Rectal smooth muscle tissue (tissue), 1 donor: ENCODE data around the gene TOMM40.
A peak's percentile ranks its signal among the peaks of the same experiment; 100 is the strongest.
"Not testable (repeated sequence)": the region's sequence is repeated elsewhere in the genome, so short reads cannot be mapped to it uniquely, and the experiment has no call there.

ENCODE experiments used
- H3K27ac ChIP-seq: one replicate; pipeline ENCODE4 v1.7.0; 2013; ENCODE audit warnings: low read depth, low read length, inconsistent platforms
- H3K27me3 ChIP-seq: one replicate; pipeline ENCODE4 v1.7.0; 2013; ENCODE audit warnings: low read length; ENCODE audit not compliant: control insufficient read depth, insufficient read depth
- H3K36me3 ChIP-seq: one replicate; pipeline ENCODE4 v1.7.0; 2013; ENCODE audit warnings: low read length; ENCODE audit not compliant: control insufficient read depth, insufficient read depth
- H3K4me1 ChIP-seq: one replicate; pipeline ENCODE4 v1.7.0; 2013; ENCODE audit warnings: low read length; ENCODE audit not compliant: control insufficient read depth, insufficient read depth
- H3K4me3 ChIP-seq: one replicate; pipeline ENCODE4 v1.7.0; 2013; ENCODE audit warnings: low read length
- H3K9ac ChIP-seq: one replicate; pipeline ENCODE4 v1.7.0; 2013; ENCODE audit warnings: low read length

The TOMM40 gene

DNA sequence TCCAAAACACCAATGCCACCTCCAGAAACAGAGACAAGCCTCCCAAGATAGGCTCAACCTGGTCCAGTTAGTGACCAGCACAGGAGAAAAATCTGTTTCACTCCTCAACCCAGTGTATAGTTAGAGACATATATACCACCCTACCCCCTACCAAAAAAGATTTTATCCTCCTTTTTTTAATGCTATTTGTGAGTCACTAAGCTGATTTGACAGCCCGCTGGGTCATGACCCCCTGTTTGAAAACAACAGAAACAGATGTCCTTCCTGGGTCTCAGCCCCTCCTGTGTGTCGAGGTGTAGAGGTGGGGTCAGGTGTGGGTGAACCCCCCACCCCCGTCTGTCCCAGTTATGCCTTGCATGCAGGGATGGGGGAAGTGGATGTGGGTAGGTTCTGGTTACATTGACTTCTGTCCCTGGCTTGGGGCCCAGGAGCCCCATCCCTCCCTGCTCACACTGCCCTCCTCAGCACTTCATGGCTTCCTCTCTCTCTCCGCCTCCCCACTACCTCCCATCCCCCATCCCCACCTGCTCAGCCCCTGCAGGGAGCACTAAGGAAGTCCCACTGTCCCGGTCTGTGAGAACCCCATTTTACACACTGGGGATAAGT, 14.0 kb upstream of the TOMM40 start:
- Histone ChIP-seq H3K27me3 (no peaks in the 10 kb centered on the region), H3K4me1 (no peaks in the 10 kb centered on the region), H3K36me3 (peaks cover 16% of the 10 kb centered on the region), H3K9ac (no peak overlapping the region), H3K4me3 (no peak overlapping the region), H3K27ac (no peak overlapping the region)

DNA sequence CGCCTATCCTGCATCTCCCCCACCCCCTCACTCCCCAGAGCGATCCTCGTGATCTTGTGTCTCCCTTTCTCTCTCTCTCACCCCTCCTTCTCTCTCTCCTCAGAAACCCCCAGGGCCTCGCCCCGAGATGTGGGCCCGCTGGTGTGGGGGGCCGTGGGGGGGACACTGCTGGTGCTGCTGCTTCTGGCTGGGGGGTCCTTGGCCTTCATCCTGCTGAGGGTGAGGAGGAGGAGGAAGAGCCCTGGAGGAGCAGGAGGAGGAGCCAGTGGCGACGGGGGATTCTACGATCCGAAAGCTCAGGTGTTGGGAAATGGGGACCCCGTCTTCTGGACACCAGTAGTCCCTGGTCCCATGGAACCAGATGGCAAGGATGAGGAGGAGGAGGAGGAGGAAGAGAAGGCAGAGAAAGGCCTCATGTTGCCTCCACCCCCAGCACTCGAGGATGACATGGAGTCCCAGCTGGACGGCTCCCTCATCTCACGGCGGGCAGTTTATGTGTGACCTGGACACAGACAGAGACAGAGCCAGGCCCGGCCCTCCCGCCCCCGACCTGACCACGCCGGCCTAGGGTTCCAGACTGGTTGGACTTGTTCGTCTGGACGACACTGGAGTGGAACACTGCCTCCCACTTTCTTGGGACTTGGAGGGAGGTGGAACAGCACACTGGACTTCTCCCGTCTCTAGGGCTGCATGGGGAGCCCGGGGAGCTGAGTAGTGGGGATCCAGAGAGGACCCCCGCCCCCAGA, 12.8 kb upstream of the TOMM40 start:
- no peak overlapping the region for H3K9ac ChIP-seq
- no peaks in the 10 kb centered on the region for H3K27me3 ChIP-seq
- H3K4me3 ChIP-seq: no peak overlapping the region
- no peaks in the 10 kb centered on the region for H3K4me1 ChIP-seq
- H3K27ac ChIP-seq: no peak overlapping the region
- H3K36me3 ChIP-seq: peaks cover 10% of the 10 kb centered on the region

- no peak overlapping the region for H3K4me3 ChIP-seq
- H3K9ac ChIP-seq: no peak overlapping the region
- H3K4me1 ChIP-seq: no peaks in the 10 kb centered on the region
- H3K36me3 ChIP-seq: peaks cover 6% of the 10 kb centered on the region
- no peaks in the 10 kb centered on the region for H3K27me3 ChIP-seq
- H3K27ac ChIP-seq: no peak overlapping the region
These were observed 11.6 kb upstream of the TOMM40 start for GRCh38 chr19:44879309-44880065.

DNA sequence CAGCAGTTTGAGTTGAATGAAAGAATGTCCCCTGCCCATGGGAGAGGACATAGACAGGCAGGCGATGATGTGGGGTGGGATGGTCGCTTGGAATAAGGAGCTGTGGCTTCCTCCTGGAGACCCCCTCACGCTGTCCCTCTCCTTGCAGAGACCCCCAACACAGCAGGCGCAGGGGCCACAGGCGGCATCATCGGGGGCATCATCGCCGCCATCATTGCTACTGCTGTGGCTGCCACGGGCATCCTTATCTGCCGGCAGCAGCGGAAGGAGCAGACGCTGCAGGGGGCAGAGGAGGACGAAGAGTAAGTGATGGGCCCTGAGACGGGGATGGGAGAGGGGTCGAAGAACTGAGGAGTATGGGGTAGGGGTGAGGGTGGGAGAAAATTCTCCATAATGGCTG, 9.0 kb upstream of the TOMM40 start:
- Histone ChIP-seq H3K27ac (no peak overlapping the region), H3K27me3 (no peaks in the 10 kb centered on the region), H3K4me3 (no peak overlapping the region), H3K4me1 (no peaks in the 10 kb centered on the region), H3K9ac (no peak overlapping the region), H3K36me3 (peaks cover 10% of the 10 kb centered on the region)

GRCh38 chr19:44882619-44883397, 8.2 kb upstream of the TOMM40 start:
- peaks cover 10% of the 10 kb centered on the region for H3K36me3 ChIP-seq
- H3K27ac ChIP-seq, H3K4me1 ChIP-seq, H3K27me3 ChIP-seq, H3K9ac ChIP-seq, H3K4me3 ChIP-seq: not testable (repeated sequence)

GRCh38 chr19:44883922-44884321, 7.1 kb upstream of the TOMM40 start:
- H3K4me3 ChIP-seq: no peak overlapping the region
- H3K27me3 ChIP-seq: no peaks in the 10 kb centered on the region
- no peaks in the 10 kb centered on the region for H3K4me1 ChIP-seq
- no peak overlapping the region for H3K27ac ChIP-seq
- peaks cover 7% of the 10 kb centered on the region for H3K36me3 ChIP-seq
- H3K9ac ChIP-seq: no peak overlapping the region

DNA sequence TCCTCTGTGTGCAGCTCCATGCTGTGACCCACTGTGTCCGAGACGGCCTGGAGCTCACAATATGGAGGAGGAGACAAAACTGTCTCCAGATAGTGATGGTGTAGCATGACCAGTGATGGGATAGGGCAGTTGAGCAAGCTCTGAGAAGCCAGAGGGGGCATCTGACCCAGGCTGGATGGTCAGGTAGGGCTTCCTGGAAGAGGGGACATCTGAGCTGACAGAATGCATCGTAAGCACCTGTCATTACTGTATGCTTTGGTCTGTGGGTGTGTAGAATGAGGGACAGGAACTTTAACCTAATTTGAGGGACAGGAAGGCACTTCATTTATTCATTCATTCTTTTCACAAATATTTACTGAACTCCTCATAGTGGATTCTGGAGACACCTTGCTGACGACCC, 6.5 kb upstream of the TOMM40 start:
- Histone ChIP-seq H3K4me1 (peaks cover under 1% of the 10 kb centered on the region), H3K36me3 (peaks cover 7% of the 10 kb centered on the region)

DNA sequence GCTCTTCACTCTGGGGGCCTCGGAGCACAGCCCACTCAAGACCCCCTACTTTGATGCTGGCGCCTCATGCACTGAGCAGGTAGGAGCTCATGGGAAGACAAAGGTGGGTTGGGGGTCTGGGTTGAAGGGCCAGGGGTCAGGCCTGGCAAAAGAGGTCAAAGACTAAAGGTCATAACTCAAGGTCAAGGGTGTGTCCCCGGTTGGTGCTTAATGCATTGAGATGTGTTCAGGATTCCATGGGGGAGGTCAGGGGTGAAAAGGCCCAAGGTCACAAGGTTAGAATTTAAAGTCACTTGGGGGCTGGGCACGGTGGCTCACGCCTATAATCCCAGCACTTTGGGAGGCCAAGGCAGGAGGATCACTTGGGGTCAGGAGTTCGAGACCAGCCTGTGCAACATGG, 4.9 kb upstream of the TOMM40 start:
- no peak overlapping the region for H3K27ac ChIP-seq
- H3K9ac ChIP-seq: no peak overlapping the region
- H3K27me3 ChIP-seq: no peaks in the 10 kb centered on the region
- no peak overlapping the region for H3K4me3 ChIP-seq
- H3K36me3 ChIP-seq: peaks cover 7% of the 10 kb centered on the region
- H3K4me1 ChIP-seq: peaks cover 6% of the 10 kb centered on the region

More for the DNA sequence above, 6.5 kb upstream of the TOMM40 start:
- H3K4me3 ChIP-seq: no peak overlapping the region
- no peak overlapping the region for H3K9ac ChIP-seq
- no peaks in the 10 kb centered on the region for H3K27me3 ChIP-seq
- H3K27ac ChIP-seq: no peak overlapping the region

GRCh38 chr19:44887648-44888047, 3.4 kb upstream of the TOMM40 start:
- Histone ChIP-seq H3K4me3 (no peak overlapping the region), H3K36me3 (peaks cover 9% of the 10 kb centered on the region), H3K27ac (no peak overlapping the region), H3K27me3 (no peaks in the 10 kb centered on the region), H3K9ac (no peak overlapping the region), H3K4me1 (peaks cover 13% of the 10 kb centered on the region)

DNA sequence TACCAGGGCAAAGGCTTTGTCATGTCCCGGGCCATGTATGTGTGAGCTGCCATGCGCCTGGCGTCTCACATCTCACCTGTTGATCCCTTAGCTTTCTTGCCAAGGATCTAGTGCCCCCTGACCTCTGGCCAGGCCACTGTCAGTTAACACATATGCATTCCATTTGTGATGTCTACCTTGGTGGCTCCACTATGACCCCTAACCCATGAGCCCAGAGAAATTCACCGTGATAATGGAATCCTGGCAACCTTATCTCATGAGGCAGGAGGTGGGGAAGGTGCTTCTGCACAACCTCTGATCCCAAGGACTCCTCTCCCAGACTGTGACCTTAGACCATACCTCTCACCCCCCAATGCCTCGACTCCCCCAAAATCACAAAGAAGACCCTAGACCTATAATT, 2.7 kb upstream of the TOMM40 start:
- H3K27ac ChIP-seq, H3K27me3 ChIP-seq, H3K9ac ChIP-seq, H3K4me3 ChIP-seq: not testable (repeated sequence)
- H3K4me1 ChIP-seq: peaks cover 13% of the 10 kb centered on the region
- H3K36me3 ChIP-seq: peaks cover 14% of the 10 kb centered on the region

DNA sequence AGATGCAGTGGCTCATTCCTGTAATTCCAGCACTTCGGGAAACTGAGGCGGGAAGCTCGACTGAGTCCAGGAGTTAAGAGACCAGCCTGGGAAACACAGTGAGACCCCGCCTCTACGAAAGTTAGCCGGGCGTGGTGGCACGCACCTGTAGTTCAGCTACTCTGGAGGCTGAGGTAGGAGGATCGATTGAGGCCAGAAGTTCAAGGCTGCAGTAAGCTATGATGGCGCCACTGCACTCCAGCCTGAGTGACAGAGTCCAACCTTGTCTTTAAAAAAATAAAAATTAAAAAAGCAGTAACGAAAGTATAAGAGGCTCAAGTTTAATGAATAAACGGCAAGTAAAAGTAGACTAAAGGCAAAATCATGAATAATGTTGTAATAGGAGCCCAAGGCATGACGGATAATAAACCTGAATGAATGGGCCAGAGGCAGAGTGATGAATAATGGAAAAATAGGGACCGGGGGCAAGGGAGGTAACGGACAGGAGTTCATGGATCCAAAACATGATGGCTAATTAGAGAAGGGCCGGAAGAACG, 1.2 kb upstream of the TOMM40 start:
- Histone ChIP-seq H3K27ac (no peak overlapping the region), H3K9ac (no peak overlapping the region), H3K4me3 (peak overlapping the region; percentile 72), H3K4me1 (peaks cover 13% of the 10 kb centered on the region), H3K36me3 (peaks cover 26% of the 10 kb centered on the region), H3K27me3 (no peaks in the 10 kb centered on the region)
